HG03060 (cell line): ENCODE measurements around the gene IDS.
"Not testable (repeated sequence)": the region's sequence is repeated elsewhere in the genome, so short reads cannot be mapped to it uniquely, and the experiment has no call there.

Experiments used
- ATAC-seq: cut with Tn5 transposase; IDR thresholded peaks from one replicate; pipeline ENCODE4 v1.9.1; 2021; ENCODE audit warnings: low read depth, moderate number of reproducible peaks; ENCODE audit not compliant: unreplicated experiment

Gene IDS, protein sequence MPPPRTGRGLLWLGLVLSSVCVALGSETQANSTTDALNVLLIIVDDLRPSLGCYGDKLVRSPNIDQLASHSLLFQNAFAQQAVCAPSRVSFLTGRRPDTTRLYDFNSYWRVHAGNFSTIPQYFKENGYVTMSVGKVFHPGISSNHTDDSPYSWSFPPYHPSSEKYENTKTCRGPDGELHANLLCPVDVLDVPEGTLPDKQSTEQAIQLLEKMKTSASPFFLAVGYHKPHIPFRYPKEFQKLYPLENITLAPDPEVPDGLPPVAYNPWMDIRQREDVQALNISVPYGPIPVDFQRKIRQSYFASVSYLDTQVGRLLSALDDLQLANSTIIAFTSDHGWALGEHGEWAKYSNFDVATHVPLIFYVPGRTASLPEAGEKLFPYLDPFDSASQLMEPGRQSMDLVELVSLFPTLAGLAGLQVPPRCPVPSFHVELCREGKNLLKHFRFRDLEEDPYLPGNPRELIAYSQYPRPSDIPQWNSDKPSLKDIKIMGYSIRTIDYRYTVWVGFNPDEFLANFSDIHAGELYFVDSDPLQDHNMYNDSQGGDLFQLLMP

DNA sequence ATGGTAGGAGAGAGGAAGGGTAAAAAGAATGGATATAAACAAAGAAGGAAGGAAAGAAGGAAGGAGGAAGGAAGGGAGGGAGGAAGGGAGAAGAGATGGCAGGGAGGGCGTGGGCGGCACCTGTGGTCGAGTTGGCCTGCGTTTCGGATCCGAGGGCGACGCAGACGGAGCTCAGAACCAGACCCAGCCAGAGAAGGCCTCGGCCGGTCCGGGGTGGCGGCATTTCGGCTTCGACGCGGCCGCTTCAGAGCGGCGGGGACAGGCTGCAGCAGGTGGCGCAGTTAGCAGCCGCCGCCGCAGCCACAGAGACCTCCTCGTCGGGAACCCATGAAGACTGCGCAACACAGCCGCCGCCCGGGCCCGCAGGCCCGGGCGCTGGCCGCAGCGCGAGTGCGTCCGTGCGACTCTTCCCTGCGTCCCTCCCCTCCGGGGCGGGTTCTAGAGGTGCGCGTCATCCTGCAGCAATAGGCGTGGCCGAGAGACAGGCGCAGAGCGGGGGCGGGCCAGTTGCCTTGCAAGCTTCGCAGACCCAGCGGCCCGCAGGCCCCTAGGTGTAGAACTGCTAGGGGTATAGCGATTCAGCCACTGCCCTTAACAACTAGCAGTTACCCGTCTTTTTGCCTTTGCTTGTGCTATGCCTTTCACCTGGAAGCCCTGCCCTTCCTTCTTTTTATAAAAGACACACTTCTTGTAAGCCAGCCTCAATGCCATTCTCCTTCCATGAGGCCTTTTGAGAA is at the start of gene IDS:
TSS of gene IDS (minus strand) at position 392 of the 737 bp plus-strand sequence. CDS start at position 223, 169 bp downstream.
- peak; percentile 45 for ATAC-seq

DNA sequence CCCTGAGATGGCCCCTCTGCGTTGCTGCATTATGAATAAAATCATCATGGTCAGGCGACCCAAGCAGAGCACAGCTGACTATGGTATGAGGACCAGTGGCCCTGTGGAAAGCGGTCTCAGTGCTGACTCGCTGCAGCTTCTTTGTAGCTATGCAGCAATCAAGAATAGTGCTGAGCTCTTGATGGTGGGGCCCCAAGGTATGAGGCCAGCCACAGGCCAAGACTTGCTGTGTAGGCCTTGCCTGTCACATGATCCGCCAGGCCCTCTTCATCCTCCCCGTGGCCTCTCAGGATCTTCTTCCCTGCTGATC is 46.8 kb upstream of the IDS start:
- ATAC-seq = not testable (repeated sequence)

DNA sequence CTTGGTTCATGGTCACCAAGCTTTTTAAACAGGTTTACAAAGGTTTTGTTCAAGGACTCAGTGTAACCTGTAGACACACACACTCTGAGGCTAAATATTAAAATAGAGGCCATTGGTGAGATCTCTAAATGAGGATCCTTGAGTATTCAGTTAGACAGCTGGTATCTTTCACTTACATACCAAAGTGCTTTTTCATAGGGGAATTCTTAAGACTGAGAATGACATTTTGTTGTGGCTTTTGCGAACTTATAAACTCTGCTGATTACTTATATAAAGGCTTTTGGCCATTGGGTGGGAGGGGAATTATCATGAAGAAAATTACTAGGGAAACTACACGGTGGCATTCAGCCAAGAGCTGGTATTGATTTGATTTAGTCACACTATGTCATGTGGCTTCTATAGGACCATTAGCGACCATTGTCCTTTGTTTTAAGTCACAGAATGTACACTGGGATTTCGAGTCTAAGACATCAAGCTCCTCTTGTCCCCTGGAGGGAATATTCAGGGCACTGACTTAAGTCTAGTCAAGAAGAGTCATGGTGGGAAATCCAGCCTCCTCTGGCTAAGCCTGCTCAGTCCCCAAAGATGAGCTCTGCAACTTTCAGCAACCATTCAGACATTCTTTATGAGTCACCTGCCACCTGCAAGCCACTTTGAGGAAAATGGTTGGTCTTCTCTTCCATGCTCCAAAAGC is 46.3 kb upstream of the IDS start:
- ATAC-seq = not testable (repeated sequence)

DNA sequence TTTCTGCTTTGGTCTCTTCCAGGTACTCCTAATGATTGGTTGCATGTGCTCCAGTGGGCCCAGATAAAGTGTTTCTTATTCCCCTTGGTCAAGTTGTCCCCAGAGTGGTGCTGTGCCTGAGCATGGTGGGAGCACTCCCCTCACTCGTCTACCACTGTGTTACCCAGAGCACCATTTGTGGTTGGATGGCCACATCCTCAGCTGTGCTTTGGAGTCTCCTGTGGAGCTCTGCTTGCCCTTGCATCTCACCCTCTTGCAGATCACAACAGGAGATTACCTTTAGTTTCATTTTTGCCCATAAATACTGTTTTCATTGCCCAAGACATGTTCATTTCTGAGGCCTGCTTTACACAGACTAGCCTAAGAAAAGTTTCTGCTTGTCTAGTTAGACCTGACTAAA is 45.3 kb upstream of the IDS start:
- ATAC-seq = not testable (repeated sequence)

DNA sequence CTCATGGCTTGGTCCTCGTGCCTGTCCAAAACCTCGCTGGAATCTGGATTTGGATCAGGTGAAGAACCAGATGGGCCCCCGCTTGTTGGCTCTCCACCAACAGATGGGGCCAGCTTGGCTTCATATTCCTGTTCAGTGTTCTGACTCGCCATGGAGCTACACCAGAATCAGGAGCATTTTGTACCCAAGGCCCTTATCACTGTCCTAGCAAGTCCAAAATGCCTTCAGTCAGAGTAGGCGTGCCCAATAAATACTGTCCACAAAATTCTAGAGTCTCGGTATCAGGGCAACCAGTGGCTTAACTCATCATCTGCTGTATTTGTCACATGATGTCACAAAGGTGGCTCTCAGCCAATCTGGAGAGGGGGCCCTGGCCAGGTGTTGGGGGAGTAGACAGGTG is 44.6 kb upstream of the IDS start, which contains the start of gene HSFX3:
TSS of gene HSFX3 (minus strand) at position 224 of the 400 bp plus-strand sequence. CDS start at position 152, 72 bp downstream.
- ATAC-seq = not testable (repeated sequence)

DNA sequence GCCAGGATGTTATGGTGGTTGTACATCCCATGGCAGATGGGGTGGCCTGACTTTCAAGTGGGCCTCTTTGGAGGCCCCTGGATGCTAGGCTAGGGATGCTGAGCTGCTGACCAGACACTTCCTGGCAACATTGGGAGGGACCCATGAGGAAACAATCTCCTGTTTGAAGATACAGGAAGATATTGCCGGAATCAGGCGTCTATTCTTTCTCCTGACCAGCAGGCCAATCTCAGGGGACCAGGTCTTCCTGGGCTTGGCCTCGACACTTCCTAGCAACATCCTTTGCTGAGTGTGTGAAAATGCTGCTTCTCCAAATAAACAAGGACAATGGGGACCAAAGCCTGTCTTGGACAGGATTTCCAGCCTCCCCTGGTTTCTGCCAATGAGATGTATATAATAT is 42.7 kb upstream of the IDS start:
- not testable (repeated sequence) for ATAC-seq

DNA sequence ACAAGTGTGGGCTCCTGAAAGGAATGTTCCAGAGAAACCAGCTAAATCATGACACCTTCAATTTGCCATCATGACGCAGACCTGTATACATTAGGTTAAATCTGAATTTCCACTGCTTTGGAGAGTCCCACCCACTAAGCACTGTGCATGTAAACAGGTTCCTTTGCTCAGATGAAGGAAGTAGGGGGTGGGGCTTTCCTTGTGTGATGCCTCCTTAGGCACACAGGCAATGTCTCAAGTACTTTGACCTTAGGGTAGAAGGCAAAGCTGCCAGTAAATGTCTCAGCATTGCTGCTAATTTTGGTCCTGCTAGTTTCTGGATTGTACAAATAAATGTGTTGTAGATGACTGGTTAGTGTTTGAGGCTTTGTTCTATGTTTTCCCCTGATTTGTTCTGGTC is 41.9 kb upstream of the IDS start:
- ATAC-seq = not testable (repeated sequence)

DNA sequence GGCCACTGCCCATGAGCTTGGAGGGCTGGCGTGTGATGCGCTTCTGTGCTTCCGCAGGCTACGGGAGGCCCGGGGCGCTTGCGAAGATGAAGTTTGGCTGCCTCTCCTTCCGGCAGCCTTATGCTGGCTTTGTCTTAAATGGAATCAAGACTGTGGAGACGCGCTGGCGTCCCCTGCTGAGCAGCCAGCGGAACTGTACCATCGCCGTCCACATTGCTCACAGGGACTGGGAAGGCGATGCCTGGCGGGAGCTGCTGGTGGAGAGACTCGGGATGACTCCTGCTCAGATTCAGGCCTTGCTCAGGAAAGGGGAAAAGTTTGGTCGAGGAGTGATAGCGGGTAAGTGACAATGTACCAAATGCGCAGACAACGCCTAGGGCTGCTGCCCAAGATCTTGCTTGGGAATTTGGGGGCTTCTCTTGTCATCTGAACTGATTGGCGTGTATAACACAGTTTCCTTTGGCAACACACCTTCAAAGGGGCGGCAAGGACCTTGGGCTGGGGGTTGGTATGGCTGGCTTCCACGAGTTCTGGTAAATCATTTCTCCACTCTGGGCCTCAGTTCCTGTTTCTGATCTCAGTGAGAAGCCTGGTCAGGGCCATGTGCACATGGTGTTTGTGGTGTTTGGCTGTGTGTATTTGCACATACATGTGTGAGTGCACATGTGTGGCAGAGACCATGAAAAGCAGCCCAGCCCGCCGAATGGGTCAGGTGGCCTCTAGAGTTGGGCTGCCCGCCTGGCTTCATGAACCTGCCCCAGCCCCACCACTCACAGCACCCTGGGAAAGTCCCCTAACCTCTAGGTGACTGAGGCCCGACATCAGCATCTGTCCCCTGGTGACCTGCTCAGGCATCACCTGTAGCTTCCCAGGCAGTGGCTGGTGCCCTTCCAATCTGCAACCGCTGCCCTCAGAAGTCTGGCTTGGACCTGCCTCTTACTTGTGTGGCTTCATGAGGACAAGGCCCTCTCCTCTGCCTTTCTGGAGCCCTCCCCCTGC is 40.7 kb upstream of the IDS start:
- ATAC-seq = not testable (repeated sequence)

DNA sequence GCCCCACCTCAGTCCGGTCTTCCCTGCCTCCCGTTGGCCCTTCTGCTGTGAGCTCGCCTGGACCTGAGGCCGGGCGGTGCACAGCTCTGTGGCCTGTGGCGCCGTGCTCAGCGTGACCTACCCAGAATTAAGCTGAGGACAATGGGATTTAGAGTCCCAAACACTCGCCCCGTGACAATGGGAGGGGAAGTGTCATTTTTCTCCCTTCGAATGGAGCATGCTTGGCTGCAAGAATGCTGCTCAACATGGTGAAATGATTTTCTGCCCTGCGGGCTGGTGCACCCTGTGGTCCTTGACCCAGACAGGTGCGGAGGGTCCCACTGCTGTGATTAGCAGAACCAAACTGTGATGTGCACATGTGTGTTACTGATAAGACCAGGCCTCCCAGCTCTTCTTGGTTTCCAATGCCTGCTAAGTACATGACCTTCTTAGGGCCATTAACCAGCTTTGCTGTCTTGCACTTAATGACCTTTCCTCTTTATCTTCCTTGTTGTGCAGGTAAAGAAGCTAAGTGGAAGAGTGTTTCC is 36.5 kb upstream of the IDS start:
- ATAC-seq = no peak

DNA sequence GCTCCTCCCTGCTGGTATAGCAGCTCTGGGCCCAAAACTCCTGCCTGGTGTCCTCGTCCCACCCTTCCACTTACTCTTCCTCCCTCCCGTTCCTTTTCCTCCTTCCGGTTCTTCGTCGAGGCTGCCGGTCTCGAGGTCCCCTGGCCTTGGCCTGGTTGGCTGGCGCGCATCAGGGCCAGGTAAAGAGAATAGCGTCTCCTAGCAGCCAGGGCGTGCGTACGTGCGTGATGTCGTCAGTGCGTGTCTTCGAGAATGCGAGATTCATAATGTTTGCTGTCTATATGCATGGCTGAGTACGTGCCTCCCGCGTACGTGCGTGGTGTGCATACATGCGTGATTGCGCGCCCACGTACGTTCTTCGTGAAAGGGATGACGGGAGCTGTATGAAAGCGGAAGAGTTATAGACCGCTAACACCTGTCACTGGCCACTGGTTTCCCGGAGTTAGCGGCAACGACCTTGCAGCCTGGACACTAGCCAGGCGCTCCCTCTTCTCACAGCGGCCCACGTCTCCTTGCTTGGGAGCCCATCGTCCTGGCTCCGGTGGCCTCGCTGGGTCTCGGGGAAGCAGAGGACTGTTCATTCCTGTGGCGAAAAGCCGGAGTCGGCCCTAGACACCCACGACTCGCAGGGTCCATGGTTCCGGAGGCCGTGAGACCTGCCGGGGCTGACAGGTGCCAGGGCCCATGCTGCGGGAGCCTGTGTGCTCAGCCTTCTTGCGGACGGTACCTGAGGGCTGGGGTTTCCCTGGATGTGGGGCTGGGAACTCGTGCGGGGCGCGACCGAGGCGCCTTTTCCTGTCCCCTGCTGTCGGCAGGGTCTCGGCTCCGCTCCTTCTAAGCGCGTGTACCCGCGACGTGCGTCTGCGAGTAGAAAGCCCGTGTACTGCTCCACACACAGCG is 35.8 kb upstream of the IDS start, which contains the start of gene EOLA1:
TSS of gene EOLA1 (plus strand) at position 392 of the 900 bp plus-strand sequence. CDS start 4,619 bp downstream, outside the sequence.
- peak; percentile 92 for ATAC-seq

DNA sequence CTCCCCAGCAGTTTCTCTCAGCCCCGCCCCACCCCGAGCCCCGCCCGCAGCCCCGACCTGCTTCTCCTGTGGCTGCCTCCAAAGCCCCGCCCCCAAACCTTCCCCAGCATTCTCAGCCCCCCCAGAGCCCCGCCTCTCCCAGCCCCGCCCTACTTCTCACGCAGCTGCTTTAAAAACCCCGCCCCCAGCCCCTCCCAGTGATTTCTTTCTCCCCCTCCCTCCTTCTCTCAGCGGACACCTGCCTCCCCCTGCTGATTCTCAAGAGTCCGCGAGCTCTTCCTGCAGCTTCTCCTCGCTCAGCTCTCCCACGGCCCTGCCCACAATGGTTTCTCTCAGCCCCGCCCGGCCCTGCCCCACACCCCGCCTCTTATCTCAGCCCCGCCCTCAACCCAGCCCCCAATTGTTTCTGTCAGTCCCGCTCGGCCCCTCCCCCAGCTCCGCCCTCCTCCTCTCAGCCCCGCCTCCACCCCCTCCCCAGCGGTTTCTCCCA is 35.1 kb upstream of the IDS start:
- peak; percentile 2 for ATAC-seq

DNA sequence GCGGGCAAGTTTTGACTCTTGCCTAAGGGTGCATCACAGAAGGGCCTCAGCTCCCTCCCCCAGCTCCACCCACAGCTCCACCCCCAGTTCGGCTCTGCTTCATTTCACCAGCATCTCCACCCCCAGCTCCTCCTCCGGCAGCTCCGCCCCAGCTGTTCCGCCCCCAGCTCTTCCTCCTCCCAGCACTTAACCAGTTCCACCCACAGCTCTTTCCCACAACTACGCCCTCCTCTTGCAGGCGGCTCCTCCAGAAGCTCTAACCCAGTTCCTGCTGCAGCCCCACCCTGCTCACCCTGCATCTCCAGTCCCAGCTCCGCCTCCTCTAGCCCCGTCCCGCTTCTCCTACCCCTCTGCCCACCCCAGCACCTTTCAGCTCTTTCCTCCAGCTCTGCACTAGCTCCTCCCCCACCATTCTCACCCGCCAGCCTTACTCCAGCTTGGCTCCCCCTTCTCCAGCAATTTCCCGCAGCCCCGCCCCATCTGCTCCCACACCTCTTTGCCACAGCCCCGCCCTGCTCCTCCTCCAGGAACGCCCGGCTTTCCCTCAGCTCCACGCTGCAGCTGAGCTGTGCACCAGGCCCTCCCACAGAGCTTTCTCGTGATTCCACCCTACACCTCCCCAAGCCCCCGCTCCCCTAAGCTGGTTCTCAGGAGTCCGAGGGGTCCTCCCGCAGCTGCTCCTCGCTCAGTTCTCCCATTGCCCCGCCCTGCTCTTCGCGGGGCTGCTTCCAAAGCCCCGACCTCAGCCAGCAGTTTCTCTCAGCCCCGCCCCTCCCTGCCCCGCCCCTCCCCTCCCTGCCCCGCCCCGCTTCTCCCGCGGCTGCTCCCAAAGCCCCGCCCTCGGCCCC is 34.4 kb upstream of the IDS start:
- no peak for ATAC-seq

DNA sequence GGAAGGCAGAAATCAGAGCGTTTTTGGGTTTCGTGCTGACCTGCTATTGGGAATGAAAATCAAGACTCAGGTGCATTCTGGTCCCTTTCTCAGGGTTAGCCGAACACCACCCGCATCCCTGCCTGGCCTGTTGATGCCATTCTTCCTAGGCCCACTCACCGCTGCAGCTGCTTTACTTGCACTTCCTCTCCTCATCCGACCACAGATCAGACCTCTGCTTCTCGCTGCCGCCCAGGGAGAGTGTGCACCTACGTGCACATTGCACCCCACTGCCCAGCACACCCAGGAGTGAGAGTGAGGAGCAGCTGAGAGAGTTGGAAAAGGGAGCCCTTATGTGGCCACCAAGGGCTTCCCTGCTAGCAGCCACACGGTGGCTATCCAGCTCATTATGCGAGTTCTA is 32.4 kb upstream of the IDS start:
- ATAC-seq = not testable (repeated sequence)

DNA sequence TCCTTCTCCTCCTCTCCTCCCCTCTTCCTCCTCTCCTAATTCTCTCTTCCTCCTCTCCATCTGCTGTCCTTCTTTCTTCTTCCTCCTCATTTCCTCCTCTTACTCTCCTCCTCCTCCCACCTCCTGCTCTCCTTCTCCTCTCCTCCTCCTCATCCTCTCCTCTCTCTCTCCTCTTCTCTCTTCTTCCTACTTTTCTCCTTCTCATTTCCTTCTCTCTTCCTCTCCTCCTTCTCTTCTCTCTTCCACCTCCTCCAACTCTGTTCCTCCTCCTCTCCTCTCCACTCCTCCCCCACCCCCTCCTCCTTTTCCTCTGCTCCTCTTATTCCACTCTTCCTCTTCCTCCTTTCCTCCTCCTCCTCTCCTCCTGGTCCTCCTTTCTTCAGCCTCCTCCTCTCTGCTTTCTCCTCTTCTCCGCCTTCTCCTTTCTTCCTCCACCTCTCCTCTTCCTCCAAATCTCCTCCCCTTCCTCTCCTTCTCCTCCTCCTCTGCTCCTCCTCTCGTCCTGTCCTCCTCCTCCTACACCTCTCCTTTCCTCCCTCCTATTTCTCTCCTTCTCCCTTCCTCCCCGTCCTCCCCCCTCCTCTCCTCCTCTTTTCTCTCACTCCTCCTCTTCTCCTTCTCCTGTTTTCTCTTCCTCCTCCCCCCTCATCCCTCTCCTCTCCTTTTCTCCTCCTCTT is 30.0 kb upstream of the IDS start:
- ATAC-seq = not testable (repeated sequence)

DNA sequence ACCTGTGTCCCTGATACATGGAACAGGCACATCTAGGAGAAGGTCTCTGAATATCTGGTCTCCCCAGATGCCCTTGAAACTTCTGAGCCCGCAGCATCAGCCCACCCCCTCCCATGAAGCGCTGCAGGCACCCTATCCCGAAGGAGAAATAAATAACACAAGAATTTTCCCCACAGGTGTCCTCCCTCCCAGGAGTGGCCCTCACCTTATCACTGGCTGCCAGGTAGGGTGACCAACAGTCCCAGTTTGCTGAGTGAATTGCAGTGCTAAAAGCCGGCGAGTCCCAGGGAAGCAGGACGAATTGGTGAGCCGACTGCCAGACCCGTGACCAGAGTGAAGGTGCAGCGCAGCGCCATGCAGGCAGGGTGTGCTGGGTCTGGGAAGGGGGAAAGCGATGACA is 28.9 kb upstream of the IDS start:
- ATAC-seq = not testable (repeated sequence)

DNA sequence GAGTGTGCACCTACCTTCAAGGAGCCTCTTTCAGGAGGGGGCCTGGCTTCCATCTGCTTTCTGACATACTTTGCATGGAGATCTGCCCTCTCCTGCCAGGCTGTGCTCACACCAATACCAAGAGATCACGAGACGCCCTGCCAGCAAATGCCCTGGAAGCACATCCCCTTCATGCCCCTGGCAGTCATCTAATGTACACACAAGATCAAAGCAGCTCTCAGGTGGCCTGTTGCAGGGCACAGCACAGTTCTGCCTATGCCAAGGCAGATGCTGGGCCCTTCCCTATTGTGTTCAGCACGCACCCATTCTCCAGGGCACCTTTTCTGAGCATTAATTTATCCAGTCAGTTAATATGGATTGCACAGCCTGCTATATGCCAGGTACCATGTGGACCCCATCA is 27.8 kb upstream of the IDS start:
- not testable (repeated sequence) for ATAC-seq

DNA sequence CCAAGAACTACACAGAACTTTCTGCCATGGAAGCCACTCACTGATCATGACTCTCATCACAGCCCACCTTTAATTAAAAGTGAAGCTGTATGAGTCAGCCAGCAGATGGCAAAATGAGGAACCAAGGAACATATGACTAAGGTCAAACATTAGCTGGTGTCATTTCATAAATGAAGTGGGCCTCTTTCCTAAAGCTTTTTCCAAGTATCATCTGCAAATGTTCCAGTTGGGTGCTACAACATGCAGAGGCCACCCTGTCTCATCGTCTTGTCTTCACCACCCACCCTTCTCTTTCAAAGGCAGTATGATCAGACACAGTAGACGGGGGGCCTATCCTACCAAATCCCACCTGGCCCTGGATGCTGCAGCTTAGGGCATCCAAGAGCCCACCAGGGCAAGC is 26.5 kb upstream of the IDS start:
- no peak for ATAC-seq
